Trophoblast cell (in vitro differentiated cells and primary cell): ENCODE results near the gene GRM8.
A peak's percentile ranks its signal among the peaks of the same experiment; 100 is the strongest.

Source experiments
- DNase-seq, 2 donors: peaks; one replicate each; pipeline ENCODE4 v3.0.0-alpha.2; 2016
- H2AFZ ChIP-seq: 2 replicates; pipeline ENCODE4 v1.6.1; 2013; ENCODE audit warnings: low read length, moderate library complexity, mild to moderate bottlenecking; ENCODE audit not compliant: insufficient read depth, poor library complexity
- H2AK5ac ChIP-seq: 2 replicates; pipeline ENCODE4 v1.6.1; 2013; ENCODE audit warnings: mild to moderate bottlenecking, low read length
- H2BK120ac ChIP-seq: 2 replicates; pipeline ENCODE4 v1.6.1; 2013; ENCODE audit warnings: low read length, mild to moderate bottlenecking, moderate library complexity; ENCODE audit not compliant: insufficient read depth, poor library complexity
- H2BK12ac ChIP-seq: 2 replicates; pipeline ENCODE4 v1.6.1; 2013; ENCODE audit warnings: mild to moderate bottlenecking, low read length, moderate library complexity
- H2BK5ac ChIP-seq: 2 replicates; pipeline ENCODE4 v1.6.1; 2013; ENCODE audit warnings: low read length, low read depth, moderate library complexity, mild to moderate bottlenecking; ENCODE audit not compliant: poor library complexity
- H3K14ac ChIP-seq: 2 replicates; pipeline ENCODE4 v1.6.1; 2013; ENCODE audit warnings: mild to moderate bottlenecking, low read length
- H3K18ac ChIP-seq: 2 replicates; pipeline ENCODE4 v1.6.1; 2013; ENCODE audit warnings: mild to moderate bottlenecking, low read length
- H3K23ac ChIP-seq: 2 replicates; pipeline ENCODE4 v1.6.1; 2013; ENCODE audit warnings: low read length
- H3K27ac ChIP-seq: 2 replicates; pipeline ENCODE4 v1.5.1; 2013; ENCODE audit warnings: low read depth, mild to moderate bottlenecking, inconsistent platforms, low read length, moderate library complexity
- H3K27me3 ChIP-seq: 2 replicates; pipeline ENCODE4 v1.6.1; 2013; ENCODE audit warnings: inconsistent platforms, mild to moderate bottlenecking, low read length, moderate library complexity; ENCODE audit not compliant: insufficient read depth
- H3K36me3 ChIP-seq, 2 experiments: 1 replicate in 1 of 2; 2 replicates in 1 of 2; pipeline ENCODE4 v1.6.1; 2013; ENCODE audit warnings: low read length in 2 of 2, mild to moderate bottlenecking in 2 of 2, moderate library complexity in 1 of 2; ENCODE audit not compliant: insufficient read depth in 2 of 2, control insufficient read depth in 1 of 2
- H3K4ac ChIP-seq: 2 replicates; pipeline ENCODE4 v1.6.1; 2013; ENCODE audit warnings: low read depth, mild to moderate bottlenecking, low read length, moderate library complexity
- H3K4me1 ChIP-seq, 2 experiments: 1 replicate in 1 of 2; 2 replicates in 1 of 2; pipeline ENCODE4 v1.6.1; 2013; ENCODE audit warnings: low read length in 2 of 2, mild to moderate bottlenecking in 2 of 2, moderate library complexity in 1 of 2; ENCODE audit not compliant: insufficient read depth in 2 of 2, control insufficient read depth in 1 of 2
- H3K4me2 ChIP-seq: 2 replicates; pipeline ENCODE4 v1.6.1; 2013; ENCODE audit warnings: inconsistent platforms, mild to moderate bottlenecking, low read length, moderate library complexity
- H3K4me3 ChIP-seq: 2 replicates; pipeline ENCODE4 v1.5.1; 2013; ENCODE audit warnings: mild to moderate bottlenecking, low read depth, low read length, inconsistent platforms
- H3K79me1 ChIP-seq: one replicate; pipeline ENCODE4 v1.6.1; 2013; ENCODE audit warnings: low read length
- H3K79me2 ChIP-seq: 2 replicates; pipeline ENCODE4 v1.6.1; 2013; ENCODE audit warnings: low read length, mild to moderate bottlenecking; ENCODE audit not compliant: control insufficient read depth, insufficient read depth, poor library complexity
- H3K9ac ChIP-seq: 2 replicates; pipeline ENCODE4 v1.6.1; 2013; ENCODE audit warnings: mild to moderate bottlenecking, low read length
- H3K9me3 ChIP-seq: 2 replicates; pipeline ENCODE4 v1.6.1; 2013; ENCODE audit warnings: low read depth, mild to moderate bottlenecking, control low read depth, inconsistent platforms, low read length; ENCODE audit not compliant: insufficient read depth
- H4K12ac ChIP-seq: 2 replicates; pipeline ENCODE4 v1.6.1; 2013; ENCODE audit warnings: low read depth, mild to moderate bottlenecking, low read length, moderate library complexity
- H4K8ac ChIP-seq: 2 replicates; pipeline ENCODE4 v1.6.1; 2013; ENCODE audit warnings: low read depth, mild to moderate bottlenecking, low read length, moderate library complexity
- H4K91ac ChIP-seq: one replicate; pipeline ENCODE4 v1.6.1; 2013; ENCODE audit warnings: low read depth, mild to moderate bottlenecking, low read length, moderate library complexity
- WGBS: extraction: QIAGEN DNeasy Blood & Tissue Kit; methylation state at CpG from one replicate; pipeline ENCODE4 v1.1.7; 2013; ENCODE audit warnings: missing lambda C conversion rate; ENCODE audit not compliant: insufficient read length, insufficient coverage; ENCODE audit errors: extremely low coverage; 5-methylcytosine and 5-hydroxymethylcytosine counted together

Gene GRM8

GRCh38 chr7:127252377-127252713 lies 396 bp downstream of the GRM8 start:
- H3K36me3 ChIP-seq, result no peaks in the 10 kb centered on the region
- H3K27ac ChIP-seq, result no peak overlapping the region
- no peak overlapping the region for H2AFZ ChIP-seq
- H3K9ac ChIP-seq, result no peak overlapping the region
- no peak overlapping the region for H3K18ac ChIP-seq
- no peak overlapping the region for H4K8ac ChIP-seq
- H3K4me2 ChIP-seq, result peak overlapping the region; percentile 83
- H2BK12ac ChIP-seq, result no peak overlapping the region
- no peak overlapping the region for H3K14ac ChIP-seq
- H3K4me1 ChIP-seq, result peaks cover 2 to 9% of the 10 kb centered on the region in 2 experiments
- no peak overlapping the region for H4K91ac ChIP-seq
- no peak overlapping the region for H4K12ac ChIP-seq
- H2BK5ac ChIP-seq, result no peak overlapping the region
- H3K27me3 ChIP-seq, result peaks cover 32% of the 10 kb centered on the region
- no CpG with 5 or more reads among the region's 11 CpGs for WGBS
- no peak overlapping the region for H3K4me3 ChIP-seq
- DNase-seq, result no peak
- H3K9me3 ChIP-seq, result no peaks in the 10 kb centered on the region
- no peak overlapping the region for H3K23ac ChIP-seq
- H2BK120ac ChIP-seq, result no peak overlapping the region
- H3K4ac ChIP-seq, result no peak overlapping the region
- no peaks in the 10 kb centered on the region for H3K79me1 ChIP-seq
- no peaks in the 10 kb centered on the region for H3K79me2 ChIP-seq
- H2AK5ac ChIP-seq, result no peak overlapping the region

GRCh38 chr7:127251465-127252376 lies 1.0 kb downstream of the GRM8 start:
- Histone ChIP-seq H3K27ac (no peak overlapping the region), H2BK120ac (no peak overlapping the region), H4K91ac (no peak overlapping the region), H3K4me2 (peak overlapping the region; percentile 83), H2BK12ac (no peak overlapping the region), H3K79me1 (no peaks in the 10 kb centered on the region), H3K36me3 (no peaks in the 10 kb centered on the region), H4K8ac (no peak overlapping the region), H3K14ac (no peak overlapping the region), H2AFZ (no peak overlapping the region), H3K9me3 (no peaks in the 10 kb centered on the region), H3K23ac (no peak overlapping the region), H3K4me3 (no peak overlapping the region), H3K79me2 (no peaks in the 10 kb centered on the region), H3K18ac (no peak overlapping the region), H2BK5ac (no peak overlapping the region), H3K9ac (no peak overlapping the region), H2AK5ac (no peak overlapping the region), H3K4ac (no peak overlapping the region), H3K4me1 (peaks cover 2 to 9% of the 10 kb centered on the region in 2 experiments), H3K27me3 (peaks cover 32% of the 10 kb centered on the region), H4K12ac (no peak overlapping the region)
- WGBS, result no CpG with 5 or more reads among the region's 81 CpGs
- DNase-seq, result no peak

- DNase-seq, result no peak
- no peak overlapping the region for H2BK5ac ChIP-seq
- no peak overlapping the region for H2BK120ac ChIP-seq
- H3K14ac ChIP-seq, result no peak overlapping the region
- H3K27ac ChIP-seq, result no peak overlapping the region
- no peaks in the 10 kb centered on the region for H3K79me2 ChIP-seq
- no peak overlapping the region for H3K18ac ChIP-seq
- H3K23ac ChIP-seq, result no peak overlapping the region
- H2AFZ ChIP-seq, result no peak overlapping the region
- no peaks in the 10 kb centered on the region for H3K79me1 ChIP-seq
- no peak overlapping the region for H4K12ac ChIP-seq
- H3K4ac ChIP-seq, result no peak overlapping the region
- H4K91ac ChIP-seq, result no peak overlapping the region
- no peak overlapping the region for H2BK12ac ChIP-seq
- H3K4me1 ChIP-seq, result peaks cover 2 to 9% of the 10 kb centered on the region in 2 experiments
- no peaks in the 10 kb centered on the region for H3K9me3 ChIP-seq
- H4K8ac ChIP-seq, result no peak overlapping the region
- H2AK5ac ChIP-seq, result no peak overlapping the region
- peaks cover 32% of the 10 kb centered on the region for H3K27me3 ChIP-seq
- no peaks in the 10 kb centered on the region for H3K36me3 ChIP-seq
- H3K4me2 ChIP-seq, result peak overlapping the region; percentile 83
- H3K9ac ChIP-seq, result no peak overlapping the region
- WGBS, result no CpG with 5 or more reads among the region's 23 CpGs
- no peak overlapping the region for H3K4me3 ChIP-seq
These were observed 1.7 kb downstream of the GRM8 start for GRCh38 chr7:127251036-127251464.

- Histone ChIP-seq H3K4ac (no peak overlapping the region), H3K4me3 (no peak overlapping the region), H3K27ac (no peak overlapping the region), H2AFZ (no peak overlapping the region), H3K23ac (no peak overlapping the region), H2AK5ac (no peak overlapping the region), H2BK120ac (no peak overlapping the region), H3K4me2 (no peak overlapping the region), H2BK5ac (no peak overlapping the region), H3K4me1 (peaks cover 2 to 9% of the 10 kb centered on the region in 2 experiments), H3K79me1 (no peaks in the 10 kb centered on the region), H3K9me3 (no peaks in the 10 kb centered on the region), H3K9ac (no peak overlapping the region), H3K18ac (no peak overlapping the region), H4K12ac (no peak overlapping the region), H2BK12ac (no peak overlapping the region), H3K14ac (no peak overlapping the region), H3K27me3 (peaks cover 32% of the 10 kb centered on the region), H3K36me3 (no peaks in the 10 kb centered on the region), H4K8ac (no peak overlapping the region), H3K79me2 (no peaks in the 10 kb centered on the region), H4K91ac (no peak overlapping the region)
- DNase-seq, result no peak
- no CpG with 5 or more reads among the region's 12 CpGs for WGBS
These were observed 2.3 kb downstream of the GRM8 start for GRCh38 chr7:127250312-127251035.
